ENCODE data around the gene LILRA1.

DNA sequence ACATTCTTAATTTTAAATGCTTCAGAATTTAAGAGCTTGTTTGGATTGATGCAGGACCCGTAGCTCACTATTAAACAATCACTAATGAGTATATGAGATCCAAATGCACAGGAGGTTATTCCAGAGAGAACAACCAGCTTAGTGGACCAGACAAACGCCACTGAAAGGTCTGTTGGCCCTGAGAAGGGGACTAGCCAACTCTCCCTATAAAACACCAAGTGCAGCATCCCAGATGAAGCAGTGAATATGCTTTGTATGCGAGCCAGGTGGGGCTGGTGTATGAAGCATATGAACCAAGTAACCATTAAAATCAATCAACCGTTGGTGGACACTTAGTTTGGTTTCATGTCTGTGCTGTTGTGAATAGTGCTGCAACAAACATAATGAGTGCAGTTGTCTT is 27.0 kb downstream of the LILRA1 start:
- TF ChIP-seq, protein P1, sequence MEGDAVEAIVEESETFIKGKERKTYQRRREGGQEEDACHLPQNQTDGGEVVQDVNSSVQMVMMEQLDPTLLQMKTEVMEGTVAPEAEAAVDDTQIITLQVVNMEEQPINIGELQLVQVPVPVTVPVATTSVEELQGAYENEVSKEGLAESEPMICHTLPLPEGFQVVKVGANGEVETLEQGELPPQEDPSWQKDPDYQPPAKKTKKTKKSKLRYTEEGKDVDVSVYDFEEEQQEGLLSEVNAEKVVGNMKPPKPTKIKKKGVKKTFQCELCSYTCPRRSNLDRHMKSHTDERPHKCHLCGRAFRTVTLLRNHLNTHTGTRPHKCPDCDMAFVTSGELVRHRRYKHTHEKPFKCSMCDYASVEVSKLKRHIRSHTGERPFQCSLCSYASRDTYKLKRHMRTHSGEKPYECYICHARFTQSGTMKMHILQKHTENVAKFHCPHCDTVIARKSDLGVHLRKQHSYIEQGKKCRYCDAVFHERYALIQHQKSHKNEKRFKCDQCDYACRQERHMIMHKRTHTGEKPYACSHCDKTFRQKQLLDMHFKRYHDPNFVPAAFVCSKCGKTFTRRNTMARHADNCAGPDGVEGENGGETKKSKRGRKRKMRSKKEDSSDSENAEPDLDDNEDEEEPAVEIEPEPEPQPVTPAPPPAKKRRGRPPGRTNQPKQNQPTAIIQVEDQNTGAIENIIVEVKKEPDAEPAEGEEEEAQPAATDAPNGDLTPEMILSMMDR (IDR thresholded peaks at IDR 0.05), result no peak
- TF ChIP-seq POLR2AphosphoS5 (IDR thresholded peaks at IDR 0.05), result no peak

All from suprapubic skin (tissue), 3 donors.